ENCODE data around the gene MRPL2.

GRCh38 chr6:43097502-43097901, 38.3 kb upstream of the MRPL2 start:
- no peak for TF ChIP-seq ATF2 (tag by site-specific recombination; IDR thresholded peaks at IDR 0.05; ENCODE audit: low read depth)
- TF ChIP-seq ZNF529 (tag by site-specific recombination; IDR thresholded peaks at IDR 0.05; ENCODE audit: insufficient replicate concordance) = no peak
- TF ChIP-seq CTCF (tag by site-specific recombination; IDR thresholded peaks at IDR 0.05) = no peak
- TF ChIP-seq ZNF211 (tag by site-specific recombination; IDR thresholded peaks at IDR 0.05; ENCODE audit: low read depth) = no peak
- TF ChIP-seq ZNF174 (tag by site-specific recombination; IDR thresholded peaks at IDR 0.05) = no peak

Data from HEK293 (cell line).